ENCODE results near the gene PRRC1. TPM values are rescaled to one million over a fixed set of nuclear protein-coding genes. Genes with fewer than 3 reads are reported as not detected.

PRRC1 gene
- total RNA-seq: 10 to 100 TPM; 46.6 to 49.0 TPM
- long read RNA-seq, donor 1, full-length matches to known transcripts: 2 of 8 reads
- long read RNA-seq, donor 1, partial matches to known transcripts: 4 of 8 reads
- long read RNA-seq, donor 1, other reads (novel, unspliced or antisense): 2 of 8 reads
- long read RNA-seq, donor 2, full-length matches to known transcripts: 7 of 14 reads
- long read RNA-seq, donor 2, partial matches to known transcripts: 3 of 14 reads
- long read RNA-seq, donor 2, other reads (novel, unspliced or antisense): 4 of 14 reads

DNA sequence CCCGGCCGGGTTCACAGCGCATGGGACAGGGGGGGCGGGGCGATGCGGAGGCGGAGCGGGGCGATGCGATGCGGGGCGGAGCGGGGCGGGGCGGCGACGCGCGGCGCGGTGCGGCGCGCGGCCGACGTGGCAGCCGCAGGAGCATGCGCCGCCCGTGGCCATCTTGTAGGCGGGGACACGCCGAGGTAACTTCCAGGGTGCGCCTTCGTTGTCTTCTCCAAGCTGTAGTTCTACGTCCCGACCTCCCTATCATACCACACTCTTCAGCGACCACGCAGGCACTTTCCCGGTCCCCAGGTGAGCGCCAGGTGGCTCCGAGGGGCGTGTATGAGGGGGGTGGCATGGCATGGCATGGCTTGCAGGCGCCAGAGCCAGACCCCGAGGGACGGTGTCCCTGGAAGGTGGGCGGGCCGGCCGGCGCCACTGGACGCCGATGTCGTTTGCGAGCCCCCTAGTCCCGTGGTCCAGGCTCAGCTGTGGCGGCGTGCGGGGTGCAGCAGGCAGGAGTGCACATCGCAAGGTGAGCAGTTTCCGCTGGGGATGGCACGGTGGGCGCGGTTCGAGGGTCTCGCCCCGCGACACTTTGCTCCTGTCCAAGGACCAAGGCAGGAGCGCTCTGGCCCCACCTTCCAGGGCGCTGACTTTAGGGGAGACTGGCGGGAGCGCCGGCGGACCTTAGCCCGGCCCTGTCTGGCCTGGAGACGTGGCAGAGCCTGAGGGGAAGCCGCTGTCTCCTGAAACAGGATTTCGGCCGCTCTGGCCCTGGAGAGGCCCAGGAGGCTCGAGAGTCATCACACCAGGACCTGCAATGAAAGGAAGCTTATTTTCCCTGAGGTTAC lies at the start of gene PRRC1:
TSS of gene PRRC1 (plus strand) at position 161 of the 839 bp plus-strand sequence. CDS start 5,840 bp downstream, outside the sequence.
- peak; percentile 93 for DNase-seq (ENCODE audit: low spot score)
- intact Hi-C loops (cut with DNase I): no loop called here

DNA sequence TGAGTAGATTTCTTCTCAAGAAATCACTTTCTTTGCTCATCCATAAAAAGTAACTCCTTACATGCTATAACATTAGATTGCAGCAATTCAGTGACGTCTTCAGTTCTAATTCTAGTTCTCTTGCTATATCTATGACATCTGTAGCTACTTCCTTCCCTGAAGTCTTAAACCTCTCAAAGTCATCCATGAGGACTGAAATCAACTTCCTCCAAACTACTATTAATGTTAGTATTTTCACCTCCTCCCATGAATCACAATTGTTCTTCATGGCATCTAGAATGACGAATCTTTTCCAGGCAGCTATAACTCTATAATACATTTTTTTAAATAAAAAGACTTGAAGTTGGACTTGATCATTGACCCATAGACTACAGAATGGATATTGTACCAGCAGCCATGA lies 46.2 kb upstream of the PRRC1 start:
- no peak for DNase-seq (ENCODE audit: low spot score)
- intact Hi-C loops (cut with DNase I): no loop called here

DNA sequence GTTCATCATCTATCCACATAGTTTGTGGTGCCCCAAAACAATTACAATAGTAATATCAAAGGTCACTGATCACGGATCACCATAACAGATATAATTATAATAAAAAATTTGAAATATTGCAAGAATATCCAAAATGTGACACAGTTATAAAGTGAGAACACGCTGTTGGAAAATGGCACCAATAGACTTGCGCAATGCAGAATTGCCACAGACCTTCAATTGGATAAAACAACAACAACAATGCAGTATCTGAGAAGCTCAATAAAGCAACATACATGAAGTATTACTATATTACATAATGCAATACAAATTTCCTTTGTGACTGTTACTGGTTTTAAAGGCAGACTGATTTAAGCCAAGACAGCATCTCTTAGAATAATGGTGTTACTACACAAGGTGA lies 44.7 kb upstream of the PRRC1 start:
- no peak for DNase-seq (ENCODE audit: low spot score)
- intact Hi-C loops (cut with DNase I): no loop called here

DNA sequence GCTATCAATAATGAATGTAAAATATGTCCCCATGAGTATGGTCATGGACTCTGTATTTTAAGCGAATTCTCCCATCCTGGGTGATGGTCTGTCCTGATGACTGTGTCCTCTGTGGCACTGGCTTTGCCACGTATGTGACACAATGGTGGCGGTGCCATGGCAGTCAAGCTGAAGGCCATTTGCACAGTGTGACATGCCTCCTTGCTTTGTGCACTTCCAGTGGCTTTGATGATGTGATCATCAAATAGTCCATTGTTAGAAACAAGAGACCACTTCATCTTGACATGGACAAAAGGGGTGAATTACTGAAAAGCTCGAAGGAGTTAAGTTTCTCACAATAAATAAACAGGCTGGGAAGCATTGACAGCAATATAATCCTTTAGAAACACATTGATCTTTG lies 31.0 kb upstream of the PRRC1 start:
- intact Hi-C loops (cut with DNase I): no loop called here
- DNase-seq (ENCODE audit: low spot score): no peak

DNA sequence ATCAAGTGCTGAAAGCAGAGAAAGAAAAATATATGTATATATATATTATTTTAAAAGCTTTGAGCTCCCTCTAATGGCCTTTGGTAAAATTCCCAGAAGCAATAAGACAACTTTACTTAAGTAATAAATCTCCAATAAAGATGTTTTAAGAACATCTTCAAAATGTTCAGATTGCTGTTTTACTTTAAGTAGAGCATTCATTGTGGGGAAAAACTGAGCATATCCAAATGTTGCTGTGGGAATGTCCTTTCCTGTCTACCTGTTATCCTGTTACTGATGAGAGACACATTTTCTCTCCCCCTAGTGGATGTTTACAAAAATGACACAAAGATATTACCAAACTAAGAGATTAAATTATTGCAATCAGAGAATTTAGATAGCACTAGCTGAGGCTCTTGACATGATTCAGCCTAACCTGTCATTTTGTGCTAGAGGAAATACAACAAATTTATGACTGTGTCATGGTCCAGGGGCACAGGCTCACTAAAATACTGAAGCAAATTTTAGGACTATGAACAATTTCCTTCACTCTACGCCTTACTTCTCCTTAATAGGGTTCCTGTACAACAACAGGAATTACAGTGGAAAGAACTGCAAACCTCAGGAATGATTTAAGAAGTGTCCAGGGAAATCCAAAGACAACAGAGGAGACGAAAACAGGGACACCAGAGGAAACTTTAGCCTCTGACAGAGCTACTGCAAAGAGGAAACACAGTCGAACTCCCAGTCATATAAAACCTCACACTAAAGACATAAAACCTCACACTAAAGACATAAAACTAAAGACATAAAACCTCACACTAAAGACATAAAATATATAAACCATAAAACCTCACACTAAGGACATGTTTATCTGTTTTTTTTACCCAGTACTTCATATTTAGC lies 24.3 kb upstream of the PRRC1 start:
- intact Hi-C loops (cut with DNase I): no loop called here
- DNase-seq (ENCODE audit: low spot score): no peak

DNA sequence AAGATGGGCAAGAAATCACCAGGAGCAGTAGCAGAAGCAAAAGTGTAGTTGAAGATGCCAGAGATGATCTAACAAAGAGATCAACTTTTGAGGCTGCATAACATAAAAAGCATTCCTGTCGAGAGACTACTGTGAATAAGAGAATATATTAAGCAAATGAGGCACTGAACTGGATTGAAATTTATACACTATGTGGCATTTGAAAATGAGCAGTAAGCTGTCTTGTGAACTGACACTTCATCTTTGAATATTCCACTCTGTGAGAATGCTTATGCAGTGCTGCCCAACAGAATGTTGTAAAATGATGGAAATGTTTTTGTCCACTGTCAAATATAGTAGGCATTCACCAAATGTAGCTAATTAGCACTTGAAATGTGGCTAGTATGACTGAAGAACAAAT lies 18.9 kb upstream of the PRRC1 start:
- DNase-seq (ENCODE audit: low spot score): no peak
- intact Hi-C loops (cut with DNase I): no loop called here

DNA sequence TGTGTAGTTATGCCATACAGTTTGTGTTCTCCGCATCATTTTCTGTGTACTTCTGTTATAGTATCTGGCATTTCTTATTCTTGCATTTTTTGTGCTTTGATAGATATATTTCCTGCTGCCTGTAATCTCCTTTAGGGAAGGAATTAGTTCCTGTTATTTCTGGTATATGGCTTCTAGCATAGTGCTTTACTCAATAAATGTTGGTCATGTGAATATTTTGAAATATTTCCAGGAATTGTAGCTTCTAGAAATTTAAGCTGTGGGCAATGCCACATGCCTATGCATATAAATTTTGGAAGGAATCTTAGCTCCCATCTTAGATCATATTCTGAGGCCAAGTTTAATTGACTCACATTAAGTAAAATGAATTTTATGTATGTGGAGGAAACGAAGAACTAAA lies 11.5 kb upstream of the PRRC1 start:
- no peak for DNase-seq (ENCODE audit: low spot score)
- intact Hi-C loops (cut with DNase I): no loop called here

DNA sequence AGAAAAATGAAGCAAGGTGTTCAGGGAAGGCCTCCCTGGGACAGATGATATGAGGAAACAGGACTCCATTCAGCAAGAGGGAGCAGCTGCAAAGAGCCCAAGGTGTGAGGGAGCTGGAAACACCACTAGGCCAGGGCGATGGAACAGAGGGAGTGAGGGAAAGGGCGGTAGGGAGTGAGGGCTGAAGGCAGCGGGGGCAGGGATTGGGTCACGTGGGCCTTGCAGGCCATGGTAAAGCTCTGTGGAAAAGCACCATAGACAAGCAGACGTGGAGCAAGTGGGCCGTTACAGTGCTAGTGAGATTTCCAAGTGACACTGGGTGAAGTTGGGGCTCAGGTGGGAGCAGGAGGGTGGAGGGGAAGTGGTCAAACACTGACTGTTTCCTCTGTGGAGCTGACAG lies 10.8 kb upstream of the PRRC1 start:
- intact Hi-C loops (cut with DNase I): no loop called here
- DNase-seq (ENCODE audit: low spot score): peak; percentile 66

DNA sequence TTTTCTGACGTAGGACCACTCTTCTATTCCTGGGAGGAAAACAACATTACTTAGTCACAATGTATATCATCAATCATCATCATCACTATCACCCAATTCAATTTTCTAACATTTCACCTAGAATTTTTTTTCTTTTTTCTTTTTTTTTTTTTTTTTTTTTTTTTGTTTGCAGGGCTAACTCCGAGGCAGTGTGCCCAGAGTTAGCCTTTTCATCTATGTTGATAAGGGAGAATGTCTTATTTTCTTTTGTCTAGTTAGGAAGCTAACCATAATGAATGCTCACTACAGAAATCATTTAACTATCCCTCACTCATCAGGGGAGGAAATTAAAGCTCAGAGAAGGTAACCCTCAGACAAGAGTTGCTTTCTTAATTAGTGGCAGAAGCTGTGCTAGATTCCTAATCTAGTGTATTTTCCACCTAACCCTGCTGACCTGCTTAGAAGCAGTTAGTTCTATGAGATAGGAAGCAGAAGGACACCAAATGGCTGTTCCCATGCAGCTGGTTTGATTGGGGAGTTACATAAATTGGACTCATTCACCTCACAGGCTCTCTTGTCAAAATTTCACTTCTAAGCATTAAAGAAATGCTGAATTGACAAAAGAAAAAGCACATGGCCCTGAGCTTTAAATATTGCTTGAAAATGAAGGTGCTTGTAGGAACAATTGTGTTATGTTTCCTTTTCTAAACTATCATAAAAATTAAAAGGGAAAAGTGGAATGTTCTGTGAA lies 8.6 kb upstream of the PRRC1 start:
- intact Hi-C loops (cut with DNase I): no loop called here
- no peak for DNase-seq (ENCODE audit: low spot score)

DNA sequence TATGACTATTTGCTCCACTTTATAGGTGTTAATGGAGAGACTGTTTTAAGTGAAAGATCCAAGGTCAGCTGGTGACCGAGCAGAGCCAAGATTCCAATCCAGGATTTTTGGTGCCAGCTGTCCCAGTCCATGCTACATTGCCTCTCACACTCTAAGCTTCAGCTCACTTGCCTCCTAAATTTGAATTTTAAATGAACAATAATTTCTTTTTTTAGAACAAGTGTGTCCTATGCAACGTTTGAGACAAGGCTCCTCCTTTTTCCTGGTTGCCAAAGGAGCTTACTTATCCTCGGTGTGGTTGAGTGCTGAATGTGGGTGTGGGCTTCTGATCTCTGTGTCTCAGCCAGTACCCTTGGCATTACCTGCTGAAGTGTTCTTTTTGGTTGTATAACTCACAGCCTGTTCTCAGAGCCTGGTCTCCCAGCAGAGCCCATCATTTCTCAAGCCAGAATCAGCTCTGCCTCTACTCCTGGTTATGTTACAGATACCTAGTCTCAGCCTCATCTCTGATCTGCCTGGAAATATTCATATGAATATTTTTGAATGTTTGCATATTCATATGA lies 4.0 kb upstream of the PRRC1 start:
- no peak for DNase-seq (ENCODE audit: low spot score)
- intact Hi-C loops (cut with DNase I): no loop called here

DNA sequence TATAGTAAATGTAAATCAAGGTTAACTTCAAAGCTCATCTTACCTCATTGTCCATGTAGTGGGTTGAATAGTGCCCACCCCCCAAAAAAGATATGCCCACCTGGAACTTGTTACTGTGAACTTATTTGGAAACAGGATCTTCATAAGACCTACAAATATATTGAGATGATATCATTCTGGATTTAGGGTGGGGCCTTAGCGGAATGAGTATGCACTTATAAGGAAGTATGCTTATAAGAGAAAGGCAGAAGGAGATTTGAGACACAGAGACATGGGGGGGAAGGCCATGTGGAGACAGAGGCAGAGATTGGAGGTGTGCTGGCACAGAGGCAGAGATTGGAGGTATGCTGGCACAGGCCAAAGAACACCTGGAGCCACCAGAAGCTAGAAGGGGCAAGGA lies 2.6 kb upstream of the PRRC1 start:
- intact Hi-C loops (cut with DNase I): no loop called here
- no peak for DNase-seq (ENCODE audit: low spot score)

DNA sequence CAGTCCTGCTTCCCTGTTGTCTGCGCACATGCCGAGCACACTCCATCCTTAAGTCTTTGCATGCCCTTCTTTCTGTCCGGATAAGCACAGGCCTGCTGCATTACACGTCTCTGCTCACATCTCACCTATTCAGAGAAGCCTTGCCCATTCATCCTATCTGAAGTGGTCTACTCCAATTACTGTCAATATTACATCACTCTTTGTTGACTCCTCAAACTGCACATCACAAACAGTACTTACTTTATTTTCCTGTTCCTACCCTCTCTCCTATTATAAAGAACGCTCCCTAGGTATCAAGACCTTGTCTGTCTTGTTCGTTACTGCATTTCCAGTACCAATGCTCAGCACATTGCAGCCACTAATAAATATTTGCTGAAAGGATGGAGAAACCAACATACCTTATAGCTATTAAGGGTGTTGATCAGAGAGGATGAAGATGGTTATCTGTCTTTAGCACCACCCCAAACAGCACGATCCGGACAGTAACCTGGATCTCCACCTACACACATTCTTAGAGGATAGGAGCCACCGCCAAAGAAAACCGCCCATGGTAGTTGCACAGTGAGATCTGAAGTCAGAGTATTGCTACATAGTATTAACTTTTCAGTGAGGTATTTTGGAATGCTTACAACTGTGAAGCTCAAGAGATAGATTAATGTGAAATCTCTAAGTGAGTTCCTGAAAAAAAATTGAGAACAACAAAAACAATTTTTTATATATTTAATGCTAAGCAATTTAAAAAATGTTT lies 1.6 kb upstream of the PRRC1 start:
- DNase-seq (ENCODE audit: low spot score): no peak
- intact Hi-C loops (cut with DNase I): no loop called here

DNA sequence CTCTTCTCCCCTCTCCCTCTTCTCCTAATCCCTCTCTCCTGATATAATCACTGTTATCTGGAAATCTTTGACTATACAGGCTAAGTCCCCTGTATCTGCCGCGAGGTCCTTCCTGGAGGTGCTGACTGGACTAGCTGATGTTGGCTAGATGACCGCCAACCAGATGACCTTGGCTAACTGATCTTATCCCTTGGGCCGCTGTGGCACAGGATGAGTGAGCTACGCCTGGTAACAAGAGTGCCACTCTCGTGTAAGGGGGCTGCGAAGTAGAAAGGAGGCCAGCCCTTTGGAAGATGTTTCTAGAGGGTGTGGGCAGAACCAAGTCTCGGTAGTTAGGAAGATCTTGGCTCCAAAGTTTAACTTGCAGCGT lies 345 bp upstream of the PRRC1 start:
- peak; percentile 70 for DNase-seq (ENCODE audit: low spot score)
- intact Hi-C loops (cut with DNase I): no loop called here

DNA sequence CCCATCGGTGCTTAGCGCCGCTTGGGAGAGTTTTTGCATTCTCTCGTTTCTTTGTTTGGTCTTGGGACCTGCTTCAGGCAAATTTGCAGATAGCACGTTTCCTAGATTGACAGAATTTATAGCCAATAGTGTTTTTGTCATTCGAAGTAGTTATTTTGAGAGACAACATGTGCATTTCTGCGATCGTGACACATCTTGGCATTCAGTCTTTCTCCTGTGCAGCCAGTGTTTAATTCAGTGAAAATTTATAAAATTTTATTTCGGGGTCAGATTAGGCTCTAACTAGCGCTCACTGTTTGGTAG lies 830 bp downstream of the PRRC1 start:
- intact Hi-C loops (cut with DNase I): no loop called here
- no peak for DNase-seq (ENCODE audit: low spot score)

DNA sequence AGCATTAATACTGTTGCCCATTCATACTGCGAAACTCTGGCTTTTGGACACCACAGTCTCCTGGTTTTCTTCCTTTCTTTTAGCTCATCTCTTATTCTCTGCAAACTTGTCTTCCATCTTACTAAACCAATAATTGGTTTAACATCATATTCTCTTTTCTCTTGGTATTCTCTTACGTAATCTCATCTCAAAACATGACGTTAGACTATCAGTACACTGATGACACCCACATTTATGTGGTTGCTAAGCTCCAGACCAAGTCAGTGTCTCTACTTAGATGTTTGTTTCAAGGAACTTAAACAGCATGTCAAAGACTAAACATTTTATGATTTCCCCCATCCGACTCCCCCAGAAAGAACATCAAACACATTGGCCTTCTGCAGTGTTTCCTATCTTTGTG lies 2.1 kb downstream of the PRRC1 start:
- DNase-seq (ENCODE audit: low spot score): no peak

DNA sequence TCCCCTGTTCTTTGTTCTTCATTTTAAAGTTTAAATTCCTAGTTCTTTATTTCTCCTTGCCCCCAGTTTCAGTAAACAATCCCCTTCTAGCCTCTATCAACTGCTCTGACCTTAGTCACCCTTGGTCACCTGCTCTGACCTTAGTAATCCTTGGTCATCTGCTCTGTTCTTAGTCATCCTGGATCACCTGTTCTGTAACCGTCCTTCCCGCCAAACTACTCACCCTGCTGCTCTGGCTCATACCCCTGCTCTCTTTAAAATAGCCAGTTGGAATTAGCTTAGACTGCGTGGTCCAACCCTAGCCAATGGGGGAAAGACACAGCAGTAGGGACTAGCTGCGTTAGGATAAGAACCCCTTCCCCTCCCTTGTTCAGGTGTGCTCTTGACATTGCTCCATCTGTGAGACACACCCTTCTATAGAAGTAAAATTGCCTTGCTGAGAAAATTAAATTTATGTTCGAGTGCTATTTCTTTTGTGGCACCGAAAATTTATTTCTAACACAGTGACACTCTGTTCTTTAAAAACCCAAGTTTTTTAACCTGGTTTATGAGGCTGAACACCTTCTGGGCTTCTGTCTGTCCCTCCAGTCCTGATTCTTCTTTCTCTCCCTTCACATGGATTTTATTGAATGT lies 3.8 kb downstream of the PRRC1 start:
- intact Hi-C loops (cut with DNase I): no loop called here
- DNase-seq (ENCODE audit: low spot score): no peak

More for the DNA sequence above, 2.1 kb downstream of the PRRC1 start:
- intact Hi-C loops (cut with DNase I): no loop called here

DNA sequence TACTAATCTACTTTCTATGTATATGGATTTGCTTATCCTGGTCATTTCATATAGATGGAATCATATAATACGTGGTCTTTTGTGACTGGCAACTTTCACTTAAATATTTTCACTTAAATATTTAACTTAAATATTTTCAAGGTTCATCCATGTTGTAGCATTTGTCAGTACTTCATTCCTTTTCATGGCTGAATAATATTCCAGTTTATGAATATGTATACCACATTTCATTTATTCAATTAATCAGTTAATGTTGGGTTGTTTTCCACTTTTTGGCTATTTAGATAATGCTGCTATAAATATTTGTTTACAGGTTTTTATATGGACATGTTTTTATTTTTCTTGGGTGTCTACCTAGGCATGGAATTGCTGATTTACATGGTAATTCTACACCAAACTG lies 7.7 kb downstream of the PRRC1 start:
- no peak for DNase-seq (ENCODE audit: low spot score)
- intact Hi-C loops (cut with DNase I): no loop called here
